HepG2 (cell line): ENCODE results near the gene GRM5. TPM values are rescaled to one million over a fixed set of nuclear protein-coding genes. Genes with fewer than 3 reads are reported as not detected.

Source experiments
- BHLHE40 ChIP-seq: IDR thresholded peaks from 2 replicates; pipeline ENCODE4 v1.6.1; 2011; ENCODE audit warnings: low read length, improper control_type of control experiment
- HCFC1 ChIP-seq: fragments of 150-350 bp; IDR thresholded peaks from 2 replicates; pipeline ENCODE4 v1.6.1; 2014; ENCODE audit warnings: low read depth, low read length
- KAT7 ChIP-seq: IDR thresholded peaks from 2 replicates; pipeline ENCODE4 v1.6.1; 2018; ENCODE audit warnings: borderline replicate concordance, missing compliant biosample characterization
- MAZ ChIP-seq, 2 experiments: sonication (generic) in 1 of 2; formaldehyde crosslinking in 1 of 2; IDR thresholded peaks; 2 replicates each; pipeline versions ENCODE4 v1.5.0 to v1.6.1; 2012 to 2020; ENCODE audit warnings: low read depth in 2 of 2, mild to moderate bottlenecking in 2 of 2, borderline replicate concordance in 1 of 2, improper control_type of control experiment in 1 of 2, low read length in 1 of 2, missing genetic modification reagents in 1 of 2, moderate library complexity in 1 of 2
- RAD21 ChIP-seq: fragments of 450-650 bp; formaldehyde crosslinking; IDR thresholded peaks from 2 replicates; pipeline ENCODE4 v1.5.0; 2020; ENCODE audit warnings: mild to moderate bottlenecking
- REL ChIP-seq: sonication (generic); formaldehyde crosslinking; conservative IDR thresholded peaks from 2 replicates; pipeline ENCODE4 v1.8.0; 2022; ENCODE audit warnings: mild to moderate bottlenecking, missing genetic modification reagents, moderate library complexity
- SMARCE1 ChIP-seq: fragments of 450-650 bp; IDR thresholded peaks from 2 replicates; pipeline ENCODE4 v1.6.1; 2017; ENCODE audit warnings: borderline replicate concordance
- SP4 ChIP-seq: sonication (generic); formaldehyde crosslinking; IDR thresholded peaks from 2 replicates; pipeline ENCODE4 v1.8.1; 2023; ENCODE audit warnings: mild to moderate bottlenecking, missing genetic modification reagents
- XRCC5 ChIP-seq: fragments of 200-400 bp; formaldehyde crosslinking; optimal IDR thresholded peaks from 2 replicates; pipeline ENCODE3; 2017; ENCODE audit warnings: mild to moderate bottlenecking, low read length
- ZNF816 ChIP-seq: sonication (generic); formaldehyde crosslinking; IDR thresholded peaks from 2 replicates; pipeline ENCODE4 v1.8.0; 2022; ENCODE audit warnings: missing genetic modification reagents, mild to moderate bottlenecking, borderline replicate concordance
- polyA plus RNA-seq, 8 experiments: library from polyadenylated mRNA; depleted of rRNA in 3 of 8; stranded (reverse) in 7 of 8; unstranded in 1 of 8; fragments of >200 nt; fragmentation: Illumina TruSeq in 4 of 8; extraction: Trizol in 4 of 8; gene quantifications; 2 replicates each; pipeline versions ENCODE4 v1.2.1 to v1.2.3, GENCODE V29; 2011 to 2016; ENCODE audit warnings: low read depth in 4 of 8, missing spikeins in 1 of 8, mixed read lengths in 1 of 8; ENCODE audit not compliant: insufficient read depth in 1 of 8
- total RNA-seq, 5 experiments: library from RNA; depleted of rRNA; stranded (reverse); fragments of >200 nt; fragmentation: Illumina TruSeq; extraction: Trizol; gene quantifications; 2 replicates each; pipeline ENCODE4 v1.2.3, GENCODE V29; 2016; ENCODE audit warnings: low read depth in 1 of 5
- TF ChIP-seq, protein P1 (sequence below): sonication (generic); formaldehyde crosslinking; IDR thresholded peaks from 2 replicates; pipeline ENCODE4 v1.5.1; 2020; ENCODE audit warnings: mild to moderate bottlenecking, missing genetic modification reagents, borderline replicate concordance
- TF ChIP-seq, protein P2 (sequence below): fragments of 450-650 bp; IDR thresholded peaks from 2 replicates; pipeline ENCODE4 v1.6.1; 2017; ENCODE audit warnings: mild to moderate bottlenecking
- TF ChIP-seq, protein P3 (sequence below): IDR thresholded peaks from 2 replicates; pipeline ENCODE4 v1.6.1; 2012; ENCODE audit warnings: low read length, improper control_type of control experiment
- TF ChIP-seq, protein P4 (sequence below): sonication (generic); formaldehyde crosslinking; IDR thresholded peaks from 2 replicates; pipeline ENCODE4 v1.8.0; 2022; ENCODE audit warnings: mild to moderate bottlenecking, missing genetic modification reagents
- TF ChIP-seq, protein P5 (sequence below): sonication (generic); formaldehyde crosslinking; IDR thresholded peaks from 2 replicates; pipeline ENCODE4 v1.5.0; 2020; ENCODE audit warnings: mild to moderate bottlenecking, missing genetic modification reagents

GRM5 gene
- total and polyA plus RNA-seq, 2 of the 13 experiments (the other 11 are each of a cell fraction or from before 2014, with no cell fraction given): not detected

DNA sequence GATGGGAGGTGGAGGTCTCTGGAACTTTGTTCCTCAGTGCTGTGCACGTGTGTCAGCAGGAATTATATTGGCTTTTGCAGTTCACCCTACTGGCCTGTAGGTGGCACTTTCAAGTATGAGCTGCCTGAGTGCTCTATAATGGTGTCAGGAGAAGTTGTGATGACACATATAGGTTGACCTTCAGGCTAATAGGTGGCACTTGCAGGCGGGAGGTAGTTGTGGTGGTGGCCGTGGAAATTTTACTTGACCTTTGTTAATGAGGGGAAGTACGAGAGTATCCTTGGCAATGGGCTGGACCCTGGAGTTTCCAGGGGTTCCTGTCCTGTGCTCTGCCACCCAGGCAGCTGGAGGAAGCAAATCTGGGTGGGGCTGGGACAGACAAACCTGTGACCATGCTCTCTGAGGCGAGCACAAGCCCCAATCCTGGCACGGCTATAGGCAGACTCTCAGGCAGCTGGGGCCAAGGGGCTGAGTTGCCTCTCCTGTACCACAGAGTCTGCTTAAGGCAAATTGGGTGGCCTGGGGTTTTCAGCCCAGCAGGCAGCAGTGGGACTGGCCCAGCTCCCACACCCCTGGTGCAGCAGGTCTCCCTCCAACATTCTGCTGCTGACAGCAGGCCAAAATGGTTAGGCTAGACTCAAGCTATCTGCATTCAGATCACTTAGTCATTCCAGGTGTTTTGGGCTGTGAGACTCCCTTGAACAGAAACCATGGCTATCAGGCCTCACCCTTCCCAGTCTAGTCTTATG is 580.7 kb downstream of the GRM5 start (continued):
- TF ChIP-seq, protein P1, sequence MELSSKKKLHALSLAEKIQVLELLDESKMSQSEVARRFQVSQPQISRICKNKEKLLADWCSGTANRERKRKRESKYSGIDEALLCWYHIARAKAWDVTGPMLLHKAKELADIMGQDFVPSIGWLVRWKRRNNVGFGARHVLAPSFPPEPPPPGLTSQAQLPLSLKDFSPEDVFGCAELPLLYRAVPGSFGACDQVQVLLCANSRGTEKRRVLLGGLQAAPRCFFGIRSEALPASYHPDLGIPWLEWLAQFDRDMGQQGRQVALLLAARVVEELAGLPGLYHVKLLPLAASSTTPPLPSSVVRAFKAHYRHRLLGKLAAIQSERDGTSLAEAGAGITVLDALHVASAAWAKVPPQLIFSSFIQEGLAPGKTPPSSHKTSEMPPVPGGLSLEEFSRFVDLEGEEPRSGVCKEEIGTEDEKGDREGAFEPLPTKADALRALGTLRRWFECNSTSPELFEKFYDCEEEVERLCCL (CRISPR knock-in tag): no peak
- TF ChIP-seq BHLHE40: peak; percentile 76
- TF ChIP-seq, protein P2, sequence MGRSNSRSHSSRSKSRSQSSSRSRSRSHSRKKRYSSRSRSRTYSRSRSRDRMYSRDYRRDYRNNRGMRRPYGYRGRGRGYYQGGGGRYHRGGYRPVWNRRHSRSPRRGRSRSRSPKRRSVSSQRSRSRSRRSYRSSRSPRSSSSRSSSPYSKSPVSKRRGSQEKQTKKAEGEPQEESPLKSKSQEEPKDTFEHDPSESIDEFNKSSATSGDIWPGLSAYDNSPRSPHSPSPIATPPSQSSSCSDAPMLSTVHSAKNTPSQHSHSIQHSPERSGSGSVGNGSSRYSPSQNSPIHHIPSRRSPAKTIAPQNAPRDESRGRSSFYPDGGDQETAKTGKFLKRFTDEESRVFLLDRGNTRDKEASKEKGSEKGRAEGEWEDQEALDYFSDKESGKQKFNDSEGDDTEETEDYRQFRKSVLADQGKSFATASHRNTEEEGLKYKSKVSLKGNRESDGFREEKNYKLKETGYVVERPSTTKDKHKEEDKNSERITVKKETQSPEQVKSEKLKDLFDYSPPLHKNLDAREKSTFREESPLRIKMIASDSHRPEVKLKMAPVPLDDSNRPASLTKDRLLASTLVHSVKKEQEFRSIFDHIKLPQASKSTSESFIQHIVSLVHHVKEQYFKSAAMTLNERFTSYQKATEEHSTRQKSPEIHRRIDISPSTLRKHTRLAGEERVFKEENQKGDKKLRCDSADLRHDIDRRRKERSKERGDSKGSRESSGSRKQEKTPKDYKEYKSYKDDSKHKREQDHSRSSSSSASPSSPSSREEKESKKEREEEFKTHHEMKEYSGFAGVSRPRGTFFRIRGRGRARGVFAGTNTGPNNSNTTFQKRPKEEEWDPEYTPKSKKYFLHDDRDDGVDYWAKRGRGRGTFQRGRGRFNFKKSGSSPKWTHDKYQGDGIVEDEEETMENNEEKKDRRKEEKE: no peak
- no peak for TF ChIP-seq REL (CRISPR knock-in tag)
- no peak for TF ChIP-seq ZNF816 (CRISPR knock-in tag)
- TF ChIP-seq, protein P3, sequence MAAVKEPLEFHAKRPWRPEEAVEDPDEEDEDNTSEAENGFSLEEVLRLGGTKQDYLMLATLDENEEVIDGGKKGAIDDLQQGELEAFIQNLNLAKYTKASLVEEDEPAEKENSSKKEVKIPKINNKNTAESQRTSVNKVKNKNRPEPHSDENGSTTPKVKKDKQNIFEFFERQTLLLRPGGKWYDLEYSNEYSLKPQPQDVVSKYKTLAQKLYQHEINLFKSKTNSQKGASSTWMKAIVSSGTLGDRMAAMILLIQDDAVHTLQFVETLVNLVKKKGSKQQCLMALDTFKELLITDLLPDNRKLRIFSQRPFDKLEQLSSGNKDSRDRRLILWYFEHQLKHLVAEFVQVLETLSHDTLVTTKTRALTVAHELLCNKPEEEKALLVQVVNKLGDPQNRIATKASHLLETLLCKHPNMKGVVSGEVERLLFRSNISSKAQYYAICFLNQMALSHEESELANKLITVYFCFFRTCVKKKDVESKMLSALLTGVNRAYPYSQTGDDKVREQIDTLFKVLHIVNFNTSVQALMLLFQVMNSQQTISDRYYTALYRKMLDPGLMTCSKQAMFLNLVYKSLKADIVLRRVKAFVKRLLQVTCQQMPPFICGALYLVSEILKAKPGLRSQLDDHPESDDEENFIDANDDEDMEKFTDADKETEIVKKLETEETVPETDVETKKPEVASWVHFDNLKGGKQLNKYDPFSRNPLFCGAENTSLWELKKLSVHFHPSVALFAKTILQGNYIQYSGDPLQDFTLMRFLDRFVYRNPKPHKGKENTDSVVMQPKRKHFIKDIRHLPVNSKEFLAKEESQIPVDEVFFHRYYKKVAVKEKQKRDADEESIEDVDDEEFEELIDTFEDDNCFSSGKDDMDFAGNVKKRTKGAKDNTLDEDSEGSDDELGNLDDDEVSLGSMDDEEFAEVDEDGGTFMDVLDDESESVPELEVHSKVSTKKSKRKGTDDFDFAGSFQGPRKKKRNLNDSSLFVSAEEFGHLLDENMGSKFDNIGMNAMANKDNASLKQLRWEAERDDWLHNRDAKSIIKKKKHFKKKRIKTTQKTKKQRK: no peak
- no peak for TF ChIP-seq SMARCE1
- no peak for TF ChIP-seq KAT7 (CRISPR knock-in tag)
- TF ChIP-seq, protein P4, sequence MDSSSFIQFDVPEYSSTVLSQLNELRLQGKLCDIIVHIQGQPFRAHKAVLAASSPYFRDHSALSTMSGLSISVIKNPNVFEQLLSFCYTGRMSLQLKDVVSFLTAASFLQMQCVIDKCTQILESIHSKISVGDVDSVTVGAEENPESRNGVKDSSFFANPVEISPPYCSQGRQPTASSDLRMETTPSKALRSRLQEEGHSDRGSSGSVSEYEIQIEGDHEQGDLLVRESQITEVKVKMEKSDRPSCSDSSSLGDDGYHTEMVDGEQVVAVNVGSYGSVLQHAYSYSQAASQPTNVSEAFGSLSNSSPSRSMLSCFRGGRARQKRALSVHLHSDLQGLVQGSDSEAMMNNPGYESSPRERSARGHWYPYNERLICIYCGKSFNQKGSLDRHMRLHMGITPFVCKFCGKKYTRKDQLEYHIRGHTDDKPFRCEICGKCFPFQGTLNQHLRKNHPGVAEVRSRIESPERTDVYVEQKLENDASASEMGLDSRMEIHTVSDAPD: no peak
- TF ChIP-seq SP4 (CRISPR knock-in tag): no peak
- no peak for TF ChIP-seq HCFC1
- TF ChIP-seq MAZ (IDR thresholded peaks at IDR 0.05; ENCODE audit: borderline replicate concordance, low read depth, low read length): no peak
- TF ChIP-seq MAZ (CRISPR knock-in tag; IDR thresholded peaks at IDR 0.05; ENCODE audit: low read depth): no peak
- TF ChIP-seq XRCC5: peak; percentile 32
- TF ChIP-seq, protein P5, sequence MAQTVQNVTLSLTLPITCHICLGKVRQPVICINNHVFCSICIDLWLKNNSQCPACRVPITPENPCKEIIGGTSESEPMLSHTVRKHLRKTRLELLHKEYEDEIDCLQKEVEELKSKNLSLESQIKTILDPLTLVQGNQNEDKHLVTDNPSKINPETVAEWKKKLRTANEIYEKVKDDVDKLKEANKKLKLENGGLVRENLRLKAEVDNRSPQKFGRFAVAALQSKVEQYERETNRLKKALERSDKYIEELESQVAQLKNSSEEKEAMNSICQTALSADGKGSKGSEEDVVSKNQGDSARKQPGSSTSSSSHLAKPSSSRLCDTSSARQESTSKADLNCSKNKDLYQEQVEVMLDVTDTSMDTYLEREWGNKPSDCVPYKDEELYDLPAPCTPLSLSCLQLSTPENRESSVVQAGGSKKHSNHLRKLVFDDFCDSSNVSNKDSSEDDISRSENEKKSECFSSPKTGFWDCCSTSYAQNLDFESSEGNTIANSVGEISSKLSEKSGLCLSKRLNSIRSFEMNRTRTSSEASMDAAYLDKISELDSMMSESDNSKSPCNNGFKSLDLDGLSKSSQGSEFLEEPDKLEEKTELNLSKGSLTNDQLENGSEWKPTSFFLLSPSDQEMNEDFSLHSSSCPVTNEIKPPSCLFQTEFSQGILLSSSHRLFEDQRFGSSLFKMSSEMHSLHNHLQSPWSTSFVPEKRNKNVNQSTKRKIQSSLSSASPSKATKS (CRISPR knock-in tag): no peak
- 0 out of 2 replicates have a peak, but pooled peaks have one; percentile 18 for TF ChIP-seq RAD21 (CRISPR knock-in tag)
